ENCODE measurements around the gene DTX3.

Gene DTX3

GRCh38 chr12:57611827-57612710 lies 7.4 kb downstream of the DTX3 start:
- Mint-ChIP-seq H3K4me3 (peak overlapping the region; percentile 81 to 92 (median 90)), H3K4me1 (peaks cover 33% of the 10 kb centered on the region), H3K36me3 (ENCODE audit: low read depth) (peaks cover 48% of the 10 kb centered on the region), H3K27me3 (ENCODE audit: low read depth) (peaks cover 17% of the 10 kb centered on the region), H3K9me3 (no peaks in the 10 kb centered on the region), H3K27ac (peak overlapping the region; percentile 74 to 88 (median 75))
- TF ChIP-seq, protein P1, sequence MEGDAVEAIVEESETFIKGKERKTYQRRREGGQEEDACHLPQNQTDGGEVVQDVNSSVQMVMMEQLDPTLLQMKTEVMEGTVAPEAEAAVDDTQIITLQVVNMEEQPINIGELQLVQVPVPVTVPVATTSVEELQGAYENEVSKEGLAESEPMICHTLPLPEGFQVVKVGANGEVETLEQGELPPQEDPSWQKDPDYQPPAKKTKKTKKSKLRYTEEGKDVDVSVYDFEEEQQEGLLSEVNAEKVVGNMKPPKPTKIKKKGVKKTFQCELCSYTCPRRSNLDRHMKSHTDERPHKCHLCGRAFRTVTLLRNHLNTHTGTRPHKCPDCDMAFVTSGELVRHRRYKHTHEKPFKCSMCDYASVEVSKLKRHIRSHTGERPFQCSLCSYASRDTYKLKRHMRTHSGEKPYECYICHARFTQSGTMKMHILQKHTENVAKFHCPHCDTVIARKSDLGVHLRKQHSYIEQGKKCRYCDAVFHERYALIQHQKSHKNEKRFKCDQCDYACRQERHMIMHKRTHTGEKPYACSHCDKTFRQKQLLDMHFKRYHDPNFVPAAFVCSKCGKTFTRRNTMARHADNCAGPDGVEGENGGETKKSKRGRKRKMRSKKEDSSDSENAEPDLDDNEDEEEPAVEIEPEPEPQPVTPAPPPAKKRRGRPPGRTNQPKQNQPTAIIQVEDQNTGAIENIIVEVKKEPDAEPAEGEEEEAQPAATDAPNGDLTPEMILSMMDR (IDR thresholded peaks at IDR 0.05; ENCODE audit: unreplicated experiment in 3 of 3), result no peak

DNA sequence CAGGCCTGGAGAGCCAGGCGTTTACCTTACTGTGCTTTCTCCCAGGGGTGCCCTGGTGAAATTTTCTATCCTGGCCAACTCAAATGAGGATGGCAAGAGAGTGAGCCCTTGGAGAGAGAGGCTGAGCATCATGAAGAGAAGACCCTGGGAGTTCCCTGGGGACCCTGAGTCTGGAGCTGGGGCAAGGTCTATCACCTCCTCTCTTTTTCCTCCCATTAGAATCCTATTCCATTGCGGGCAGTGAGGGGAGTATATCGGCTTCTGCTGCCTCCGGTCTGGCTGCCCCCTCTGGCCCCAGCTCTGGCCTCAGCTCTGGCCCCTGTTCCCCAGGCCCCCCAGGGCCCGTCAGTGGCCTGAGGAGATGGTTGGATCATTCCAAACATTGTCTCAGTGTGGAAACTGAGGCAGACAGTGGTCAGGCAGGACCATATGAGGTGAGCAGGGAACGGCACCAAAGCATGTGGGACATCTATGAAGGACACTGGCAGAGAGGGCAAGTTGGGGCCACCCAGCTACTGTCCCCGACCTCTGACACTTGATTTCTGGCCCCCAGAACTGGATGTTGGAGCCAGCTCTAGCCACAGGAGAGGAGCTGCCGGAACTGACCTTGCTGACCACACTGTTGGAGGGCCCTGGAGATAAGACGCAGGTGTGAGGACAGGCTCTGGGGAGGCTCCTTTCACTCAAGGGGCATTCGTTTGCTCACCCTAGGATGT lies 8.2 kb downstream of the DTX3 start:
- Mint-ChIP-seq H3K36me3 (ENCODE audit: low read depth) (peaks cover 51% of the 10 kb centered on the region), H3K27ac (no peak overlapping the region), H3K4me3 (peak overlapping the region; percentile 81 to 92 (median 90)), H3K9me3 (no peaks in the 10 kb centered on the region), H3K4me1 (peaks cover 28% of the 10 kb centered on the region), H3K27me3 (ENCODE audit: low read depth) (peaks cover 25% of the 10 kb centered on the region)
- TF ChIP-seq, protein P1 (IDR thresholded peaks at IDR 0.05; ENCODE audit: unreplicated experiment in 3 of 3), result no peak

- H3K9me3 Mint-ChIP-seq, result no peaks in the 10 kb centered on the region
- no peak overlapping the region for H3K27ac Mint-ChIP-seq
- no peak overlapping the region for H3K4me3 Mint-ChIP-seq
- peaks cover 50% of the 10 kb centered on the region for H3K36me3 Mint-ChIP-seq (ENCODE audit: low read depth)
- H3K4me1 Mint-ChIP-seq, result peaks cover 26% of the 10 kb centered on the region
- TF ChIP-seq, protein P1 (IDR thresholded peaks at IDR 0.05; ENCODE audit: unreplicated experiment in 3 of 3), result no peak
- peaks cover 32% of the 10 kb centered on the region for H3K27me3 Mint-ChIP-seq (ENCODE audit: low read depth)
Observed at GRCh38 chr12:57613427-57614109, 8.9 kb downstream of the DTX3 start.

- Mint-ChIP-seq H3K36me3 (ENCODE audit: low read depth) (peaks cover 50% of the 10 kb centered on the region), H3K4me1 (peaks cover 24% of the 10 kb centered on the region), H3K27me3 (ENCODE audit: low read depth) (peaks cover 40% of the 10 kb centered on the region)
Observed at GRCh38 chr12:57614178-57614947, 9.7 kb downstream of the DTX3 start.

More at GRCh38 chr12:57614178-57614947, 9.7 kb downstream of the DTX3 start:
- Mint-ChIP-seq H3K4me3 (peak overlapping the region; percentile 19 to 40 (median 27)), H3K9me3 (no peaks in the 10 kb centered on the region), H3K27ac (no peak overlapping the region)
- TF ChIP-seq, protein P1 (IDR thresholded peaks at IDR 0.05; ENCODE audit: unreplicated experiment in 3 of 3), result no peak

Measured in nephron (organoid).